Measurements from ENCODE around the gene ZNF853.

The ZNF853 gene

DNA sequence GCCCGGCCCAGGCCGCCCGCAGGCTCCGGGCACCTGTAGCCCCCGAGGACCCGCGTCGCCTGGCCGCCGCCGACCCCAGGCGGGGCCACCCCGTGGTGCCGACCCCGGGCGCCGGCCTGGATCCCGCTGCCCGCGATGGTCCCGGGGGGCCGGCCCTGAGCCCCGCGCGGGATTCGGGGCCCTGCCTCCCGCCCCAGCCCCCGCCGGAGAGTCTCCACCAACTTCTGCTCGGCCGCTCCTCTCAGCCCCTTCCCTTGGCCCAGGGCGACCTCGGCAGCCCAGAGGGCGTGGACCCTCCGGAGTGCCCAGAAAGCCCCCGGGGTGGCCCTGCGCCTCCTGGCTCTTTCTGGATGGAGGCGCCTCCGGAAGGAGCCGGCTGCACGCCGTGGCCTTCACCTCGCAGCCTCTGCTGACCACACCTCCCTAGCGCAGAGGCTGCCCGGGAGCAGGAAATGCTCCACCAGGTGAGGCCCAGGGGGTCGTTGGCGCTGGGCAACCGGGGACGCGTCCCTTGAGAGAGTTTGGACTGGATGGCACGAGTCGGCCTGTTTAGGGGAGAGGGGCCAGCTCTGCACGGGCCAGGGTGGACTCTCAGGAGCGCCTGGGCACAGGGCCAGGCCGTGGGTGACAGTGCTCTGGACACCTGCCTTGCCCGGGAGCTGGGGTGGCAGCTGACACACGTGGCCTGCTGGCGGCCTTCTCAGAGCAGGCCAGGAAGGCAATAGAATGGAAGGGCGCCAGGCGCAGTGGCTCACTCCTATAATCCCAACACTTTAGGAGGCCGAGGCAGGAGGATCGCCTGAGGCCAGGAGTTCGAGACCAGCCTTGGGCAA is 529 bp downstream of the ZNF853 start:
- CTCF ChIA-PET: interaction anchor here (0.6 kb wide), 1 partner anchor 548 kb away, joined by 3 read pairs; no protein-coding TSS in a partner anchor
- no peak for DNase-seq (ENCODE audit: extremely low spot score)
- TF ChIP-seq CTCF (IDR thresholded peaks at IDR 0.05; ENCODE audit: control extremely low read depth, extremely low read depth, low read depth, missing control alignments): no peak
- POLR2A ChIA-PET: no interaction called here

- TF ChIP-seq CTCF (IDR thresholded peaks at IDR 0.05; ENCODE audit: control extremely low read depth, extremely low read depth, low read depth, missing control alignments): no peak
- ChIA-PET CTCF (interaction anchor here (0.6 to 1.3 kb wide), 3 partner anchors 15 to 549 kb away, joined by 3 to 4 read pairs (median 4); no protein-coding TSS in a partner anchor), POLR2A (interaction anchor here (0.6 kb wide), 1 partner anchor 19 kb away, joined by 4 read pairs; no protein-coding TSS in a partner anchor)
- DNase-seq (ENCODE audit: extremely low spot score): no peak
Measured at GRCh38 chr7:6616854-6617643, 1.6 kb downstream of the ZNF853 start.

GRCh38 chr7:6618621-6619020 is 3.2 kb downstream of the ZNF853 start:
- CTCF ChIA-PET: no interaction called here
- POLR2A ChIA-PET: no interaction called here
- no peak for TF ChIP-seq CTCF (IDR thresholded peaks at IDR 0.05; ENCODE audit: control extremely low read depth, extremely low read depth, low read depth, missing control alignments)
- DNase-seq (ENCODE audit: extremely low spot score): no peak

GRCh38 chr7:6619961-6620360 is 4.6 kb downstream of the ZNF853 start:
- ChIA-PET CTCF (interaction anchor here (2.8 kb wide), 1 partner anchor 8 kb away, joined by 12 read pairs; no protein-coding TSS in a partner anchor), POLR2A (no interaction called here)
- no peak for TF ChIP-seq CTCF (IDR thresholded peaks at IDR 0.05; ENCODE audit: control extremely low read depth, extremely low read depth, low read depth, missing control alignments)
- DNase-seq (ENCODE audit: extremely low spot score): no peak

DNA sequence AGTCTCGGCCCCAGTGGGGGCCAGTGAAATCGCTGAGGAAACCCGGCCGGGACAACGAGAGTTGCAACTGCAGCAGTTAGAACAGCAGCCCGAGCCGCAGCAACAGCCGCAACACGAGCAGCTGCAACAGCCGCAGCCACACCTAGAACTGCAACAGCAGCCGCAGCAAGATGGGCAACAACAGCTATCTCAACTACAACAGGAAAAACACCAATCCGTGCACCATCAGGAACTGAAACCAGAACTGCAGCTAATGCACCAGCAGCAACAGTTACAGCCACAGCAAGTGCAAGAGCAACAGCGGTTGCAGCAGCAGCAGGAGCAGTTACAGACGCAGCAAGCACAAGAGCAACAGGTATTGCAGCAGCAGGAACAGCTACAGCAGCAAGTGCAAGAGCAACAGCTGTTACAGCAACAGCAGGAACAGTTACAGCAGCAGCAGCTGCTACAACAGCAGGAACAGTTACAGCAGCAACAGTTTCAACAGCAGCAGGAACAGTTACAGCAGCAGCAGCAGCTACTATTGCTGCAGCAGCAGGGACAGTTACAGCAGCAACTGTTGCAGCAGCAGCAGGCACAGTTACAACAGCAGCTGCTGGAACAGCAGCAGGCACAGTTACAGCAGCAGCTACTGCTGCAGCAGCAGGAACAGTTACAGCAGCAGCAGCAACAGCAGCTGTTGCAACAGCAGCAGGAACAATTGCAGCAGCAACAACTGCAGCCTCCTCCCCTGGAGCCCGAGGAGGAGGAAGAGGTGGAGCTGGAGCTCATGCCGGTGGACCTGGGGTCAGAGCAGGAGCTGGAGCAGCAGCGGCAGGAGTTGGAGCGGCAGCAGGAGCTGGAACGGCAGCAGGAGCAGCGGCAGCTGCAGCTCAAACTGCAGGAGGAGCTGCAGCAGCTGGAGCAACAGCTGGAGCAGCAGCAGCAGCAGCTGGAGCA is 6.1 kb downstream of the ZNF853 start:
- POLR2A ChIA-PET: no interaction called here
- TF ChIP-seq CTCF (IDR thresholded peaks at IDR 0.05; ENCODE audit: control extremely low read depth, extremely low read depth, low read depth, missing control alignments): no peak
- CTCF ChIA-PET: interaction anchor here (1.0 to 2.8 kb wide), 4 partner anchors 10 to 63 kb away, joined by 3 to 12 read pairs (median 4); partner anchors contain the start of gene INTS15
- no peak for DNase-seq (ENCODE audit: extremely low spot score)

All from GM10248 (cell line).